ENCODE results near the gene PRDM7.

The PRDM7 gene

DNA sequence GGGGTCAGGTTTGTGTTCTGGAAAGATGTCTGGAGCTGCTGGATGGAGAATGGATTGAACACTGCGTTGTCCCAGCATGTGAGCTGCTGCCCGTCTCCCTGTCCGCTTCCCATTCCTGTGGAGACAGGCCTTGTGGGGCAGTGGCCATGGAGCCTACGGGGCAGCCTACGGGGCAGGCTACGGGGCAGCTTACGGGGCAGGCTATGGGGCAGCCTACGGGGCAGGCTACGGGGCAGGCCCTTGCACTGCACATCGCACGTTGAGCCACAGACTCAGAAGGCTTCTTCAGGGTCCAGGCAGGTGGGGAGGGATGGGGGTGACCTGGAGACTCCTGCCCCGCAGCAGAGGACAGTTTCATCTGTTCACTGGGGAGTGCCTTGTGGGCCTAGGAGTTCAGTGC, 48.1 kb downstream of the PRDM7 start:
- no peak for DNase-seq (ENCODE audit: low read depth)
- H3K4me3 ChIP-seq (ENCODE audit: low read depth, low read length), result no peak overlapping the region
- TF ChIP-seq, protein P1, sequence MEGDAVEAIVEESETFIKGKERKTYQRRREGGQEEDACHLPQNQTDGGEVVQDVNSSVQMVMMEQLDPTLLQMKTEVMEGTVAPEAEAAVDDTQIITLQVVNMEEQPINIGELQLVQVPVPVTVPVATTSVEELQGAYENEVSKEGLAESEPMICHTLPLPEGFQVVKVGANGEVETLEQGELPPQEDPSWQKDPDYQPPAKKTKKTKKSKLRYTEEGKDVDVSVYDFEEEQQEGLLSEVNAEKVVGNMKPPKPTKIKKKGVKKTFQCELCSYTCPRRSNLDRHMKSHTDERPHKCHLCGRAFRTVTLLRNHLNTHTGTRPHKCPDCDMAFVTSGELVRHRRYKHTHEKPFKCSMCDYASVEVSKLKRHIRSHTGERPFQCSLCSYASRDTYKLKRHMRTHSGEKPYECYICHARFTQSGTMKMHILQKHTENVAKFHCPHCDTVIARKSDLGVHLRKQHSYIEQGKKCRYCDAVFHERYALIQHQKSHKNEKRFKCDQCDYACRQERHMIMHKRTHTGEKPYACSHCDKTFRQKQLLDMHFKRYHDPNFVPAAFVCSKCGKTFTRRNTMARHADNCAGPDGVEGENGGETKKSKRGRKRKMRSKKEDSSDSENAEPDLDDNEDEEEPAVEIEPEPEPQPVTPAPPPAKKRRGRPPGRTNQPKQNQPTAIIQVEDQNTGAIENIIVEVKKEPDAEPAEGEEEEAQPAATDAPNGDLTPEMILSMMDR (conservative IDR thresholded peaks at IDR 0.05; ENCODE audit: low read depth, low read length), result no peak

DNA sequence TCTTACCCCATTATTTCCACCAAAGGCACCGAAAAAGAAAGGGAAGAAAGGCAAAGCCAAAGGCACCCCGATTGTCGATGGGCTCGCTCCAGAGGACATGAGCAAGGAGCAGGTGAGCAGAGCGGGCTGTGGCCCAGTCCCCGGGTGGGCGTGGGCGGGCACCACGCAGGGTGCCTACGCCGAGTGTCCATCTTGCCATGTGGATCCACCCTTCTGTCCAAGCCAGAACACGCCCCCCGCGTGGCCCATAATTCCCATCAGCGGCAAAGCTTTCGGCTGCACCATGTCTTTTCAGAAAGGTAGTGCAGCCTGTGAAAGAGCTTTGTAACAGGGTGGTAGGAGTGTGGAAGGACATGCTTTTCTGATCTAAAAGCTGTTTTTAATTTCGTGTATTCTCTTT, 49.5 kb downstream of the PRDM7 start:
- no peak for DNase-seq (ENCODE audit: low read depth)
- no peak overlapping the region for H3K4me3 ChIP-seq (ENCODE audit: low read depth, low read length)
- TF ChIP-seq, protein P1 (conservative IDR thresholded peaks at IDR 0.05; ENCODE audit: low read depth, low read length), result no peak

DNA sequence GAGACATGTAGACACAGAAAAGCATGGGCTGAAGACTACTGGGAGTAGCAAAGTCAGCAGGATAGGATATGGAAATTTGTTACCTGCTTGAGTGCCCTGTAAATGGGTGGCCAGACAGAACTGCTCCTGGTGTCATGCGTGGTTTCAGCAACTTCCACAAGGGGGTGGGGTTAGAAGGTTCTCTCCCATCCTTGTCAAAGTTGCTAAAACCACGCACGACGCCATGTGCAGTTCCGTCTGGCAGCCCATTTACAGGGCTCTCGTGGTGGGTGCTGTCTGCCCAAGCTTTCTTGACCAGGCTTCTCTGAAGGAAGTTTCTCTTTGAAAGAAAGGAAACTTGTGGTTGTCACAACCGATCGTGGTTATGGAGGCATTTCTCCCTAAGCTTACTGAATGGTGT, 51.0 kb downstream of the PRDM7 start:
- H3K4me3 ChIP-seq (ENCODE audit: low read depth, low read length), result no peak overlapping the region
- TF ChIP-seq, protein P1 (conservative IDR thresholded peaks at IDR 0.05; ENCODE audit: low read depth, low read length), result peak; percentile 6
- no peak for DNase-seq (ENCODE audit: low read depth)

DNA sequence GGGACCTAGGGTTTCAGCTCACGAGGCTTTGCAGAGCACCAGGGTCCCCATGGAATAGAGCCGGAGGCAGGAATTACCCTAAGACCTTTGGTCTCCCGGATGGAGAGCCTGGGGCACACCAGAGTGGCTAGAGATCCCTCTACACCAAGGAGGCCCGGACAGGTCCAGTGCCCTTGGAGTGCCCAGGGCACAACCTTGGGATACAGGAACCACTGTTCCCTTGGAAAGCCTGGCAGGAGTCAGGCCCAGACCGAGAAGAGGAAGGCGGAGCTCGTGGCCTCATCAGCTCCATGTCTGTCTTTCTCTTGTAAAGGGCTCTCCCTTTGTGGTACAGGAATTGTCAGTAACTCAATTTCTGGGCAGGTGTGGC, 54.1 kb downstream of the PRDM7 start:
- no peak for DNase-seq (ENCODE audit: low read depth)
- TF ChIP-seq, protein P1 (conservative IDR thresholded peaks at IDR 0.05; ENCODE audit: low read depth, low read length), result no peak
- H3K4me3 ChIP-seq (ENCODE audit: low read depth, low read length), result peak overlapping the region; percentile 78

DNA sequence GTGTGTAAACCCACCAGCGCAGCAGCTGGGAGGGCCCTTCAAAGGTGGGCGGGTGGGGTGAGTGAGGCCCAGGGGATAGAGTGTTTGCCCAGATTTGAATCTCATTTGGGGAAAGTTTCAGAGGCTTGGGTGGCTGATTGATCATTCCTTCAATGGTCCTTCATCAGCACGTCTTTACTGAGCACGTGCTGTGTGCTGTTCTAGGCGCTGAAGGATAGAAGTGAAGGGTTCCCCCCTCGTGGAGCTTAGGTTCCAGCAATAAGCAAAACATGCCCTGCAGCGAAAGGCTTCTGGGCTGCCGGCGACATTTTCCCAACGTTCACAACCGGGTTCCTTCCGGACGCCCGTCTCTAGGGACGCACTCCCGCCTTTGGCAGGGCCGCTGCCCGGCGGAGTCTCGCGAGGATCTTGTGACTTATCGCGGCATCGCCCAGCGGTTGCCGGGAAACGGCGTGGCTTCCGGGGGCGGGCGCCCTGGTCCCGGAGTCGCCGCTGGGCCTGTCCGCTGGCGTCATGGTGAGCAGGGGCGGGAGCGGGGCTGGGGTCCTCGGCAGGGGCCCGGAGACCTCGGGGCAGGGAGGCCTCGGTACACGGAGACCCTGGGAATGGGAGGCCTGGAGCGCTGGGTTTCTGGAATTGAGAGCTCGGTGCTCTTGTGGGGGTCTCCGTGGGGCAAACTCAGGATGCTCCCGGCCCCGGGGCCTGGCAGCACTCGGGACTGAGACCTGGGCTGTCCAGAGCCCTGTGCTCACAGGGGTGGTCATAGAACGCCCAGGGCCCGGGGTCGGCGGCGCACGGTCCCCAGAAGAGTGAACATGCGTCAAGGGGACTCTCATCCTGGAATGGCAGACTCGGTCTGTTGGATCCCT, 54.7 kb downstream of the PRDM7 start:
- TF ChIP-seq, protein P1 (conservative IDR thresholded peaks at IDR 0.05; ENCODE audit: low read depth, low read length), result no peak
- peak overlapping the region; percentile 78 for H3K4me3 ChIP-seq (ENCODE audit: low read depth, low read length)

DNA sequence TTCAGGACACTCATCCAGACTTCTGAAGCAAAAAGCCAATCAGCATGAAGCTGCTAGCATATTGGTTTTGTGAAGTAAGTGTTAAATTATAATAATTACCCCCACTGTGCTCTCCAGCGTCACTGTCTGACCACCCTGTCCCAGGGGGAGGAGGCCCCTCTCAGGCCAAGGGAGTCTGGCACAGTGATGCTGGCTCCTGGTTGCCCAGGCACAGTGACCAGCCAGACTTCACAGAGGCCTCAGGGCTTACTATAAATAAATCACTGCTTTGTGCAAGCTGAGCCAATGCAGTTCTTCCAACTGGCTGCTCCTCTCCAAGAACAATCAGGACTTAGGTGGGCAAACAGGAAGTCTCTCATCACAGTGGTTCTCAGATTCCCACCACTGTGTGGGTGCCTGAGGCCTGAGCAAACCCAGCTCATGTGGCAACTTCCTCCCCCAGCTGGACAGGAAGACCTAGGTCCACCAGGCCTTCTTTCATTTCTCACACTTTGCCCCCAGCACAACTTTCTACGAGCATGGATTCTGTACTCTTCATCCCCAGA, 56.2 kb downstream of the PRDM7 start:
- TF ChIP-seq, protein P1 (conservative IDR thresholded peaks at IDR 0.05; ENCODE audit: low read depth, low read length), result no peak
- no peak overlapping the region for H3K4me3 ChIP-seq (ENCODE audit: low read depth, low read length)
- DNase-seq (ENCODE audit: low read depth), result peak; percentile 33

More for the DNA sequence above, 54.7 kb downstream of the PRDM7 start:
- peak; percentile 85 for DNase-seq (ENCODE audit: low read depth)

Data from choroid plexus epithelial cell (primary cell).